Liver (tissue), 3 donors: ENCODE results near the gene C10orf71.

ENCODE experiments used
- CTCF ChIP-seq: fragments of 150-350 bp; IDR thresholded peaks from 2 replicates; pipeline ENCODE4 v1.5.1; 2017; ENCODE audit warnings: improper control_type of control experiment, low read depth, low read length; ENCODE audit not compliant: missing input control
- EGR1 ChIP-seq, 2 donors: IDR thresholded peaks; 2 replicates each; pipeline ENCODE4 v1.6.1; 2016 to 2018; ENCODE audit warnings: antibody characterized with exemption in 2 of 2, low read depth in 2 of 2
- FOXA1 ChIP-seq: IDR thresholded peaks from 2 replicates; pipeline ENCODE4 v1.6.1; 2016; ENCODE audit warnings: antibody characterized with exemption
- FOXA2 ChIP-seq: IDR thresholded peaks from 2 replicates; pipeline ENCODE4 v1.6.1; 2016; ENCODE audit warnings: antibody characterized with exemption
- GABPA ChIP-seq, 2 donors: IDR thresholded peaks in 1 of 2; conservative IDR thresholded peaks in 1 of 2; 2 replicates each; pipeline ENCODE4 v1.6.1; 2016; ENCODE audit warnings: antibody characterized with exemption in 2 of 2, mild to moderate bottlenecking in 1 of 2, moderate library complexity in 1 of 2
- NR2F2 ChIP-seq: IDR thresholded peaks from 2 replicates; pipeline ENCODE4 v1.6.1; 2016; ENCODE audit warnings: antibody characterized with exemption
- RAD21 ChIP-seq, 2 donors: IDR thresholded peaks; 2 replicates each; pipeline ENCODE4 v1.6.1; 2016; ENCODE audit warnings: antibody characterized with exemption in 2 of 2, mild to moderate bottlenecking in 2 of 2
- TAF1 ChIP-seq: conservative IDR thresholded peaks from 2 replicates; pipeline ENCODE4 v1.6.1; 2016; ENCODE audit warnings: antibody characterized with exemption, mild to moderate bottlenecking
- YY1 ChIP-seq: IDR thresholded peaks from 2 replicates; pipeline ENCODE4 v1.6.1; 2016; ENCODE audit warnings: antibody characterized with exemption, mild to moderate bottlenecking
- TF ChIP-seq, protein P1 (sequence below): IDR thresholded peaks from 2 replicates; pipeline ENCODE4 v1.6.1; 2016; ENCODE audit warnings: antibody characterized with exemption
- TF ChIP-seq, protein P2 (sequence below): IDR thresholded peaks from 2 replicates; pipeline ENCODE4 v1.6.1; 2016; ENCODE audit warnings: antibody characterized with exemption
- donor health status: healthy.
- donor health status: healthy.

- TF ChIP-seq YY1 (no peak), NR2F2 (no peak), FOXA1 (no peak), CTCF (no peak), RAD21 (IDR thresholded peaks at IDR 0.05) (no peak), GABPA (IDR thresholded peaks at IDR 0.05 in 1 of 2, conservative IDR thresholded peaks at IDR 0.05 in 1 of 2) (no peak), TAF1 (no peak), FOXA2 (no peak), EGR1 (IDR thresholded peaks at IDR 0.05; ENCODE audit: low read depth in 2 of 2) (no peak)
- TF ChIP-seq, protein P1, sequence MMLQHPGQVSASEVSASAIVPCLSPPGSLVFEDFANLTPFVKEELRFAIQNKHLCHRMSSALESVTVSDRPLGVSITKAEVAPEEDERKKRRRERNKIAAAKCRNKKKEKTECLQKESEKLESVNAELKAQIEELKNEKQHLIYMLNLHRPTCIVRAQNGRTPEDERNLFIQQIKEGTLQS: no peak
- TF ChIP-seq, protein P2, sequence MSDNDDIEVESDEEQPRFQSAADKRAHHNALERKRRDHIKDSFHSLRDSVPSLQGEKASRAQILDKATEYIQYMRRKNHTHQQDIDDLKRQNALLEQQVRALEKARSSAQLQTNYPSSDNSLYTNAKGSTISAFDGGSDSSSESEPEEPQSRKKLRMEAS: no peak
Measured at GRCh38 chr10:49350138-49350537, 51.2 kb downstream of the C10orf71 start.
